Measurements from ENCODE around the gene PLEKHJ1. TPM values are rescaled to one million over a fixed set of nuclear protein-coding genes. Genes with fewer than 3 reads are reported as not detected.

PLEKHJ1 gene
- total and polyA plus RNA-seq, 2 of the 13 experiments (the other 11 are each of a cell fraction or from before 2014, with no cell fraction given), result 70.5 to 130 TPM

- TF ChIP-seq NFAT5 (CRISPR knock-in tag; IDR thresholded peaks at IDR 0.05), result peak; percentile 12; the same call in 1 of the 2 replicates
- peak; percentile 78; the same call in 1 of the 2 replicates for TF ChIP-seq CEBPG (CRISPR knock-in tag; IDR thresholded peaks at IDR 0.05)
- TF ChIP-seq ZMYM4 (CRISPR knock-in tag; IDR thresholded peaks at IDR 0.05), result no peak; the same call in 1 of the 2 replicates
- TF ChIP-seq ZBTB7A (CRISPR knock-in tag; IDR thresholded peaks at IDR 0.05), result peak; percentile 83; the same call in 1 of the 2 replicates
- TF ChIP-seq ZNF574 (CRISPR knock-in tag; IDR thresholded peaks at IDR 0.05), result peak; percentile 35; the same call in 1 of the 2 replicates
- peak; percentile 92 for TF ChIP-seq ZNF800 (CRISPR knock-in tag; IDR thresholded peaks at IDR 0.05)
- peak; percentile 36; the same call in 1 of the 2 replicates for TF ChIP-seq ZBTB14 (CRISPR knock-in tag; IDR thresholded peaks at IDR 0.05)
- no peak for TF ChIP-seq XBP1 (CRISPR knock-in tag; IDR thresholded peaks at IDR 0.05)
- TF ChIP-seq SOX6 (IDR thresholded peaks at IDR 0.05), result no peak
- 0 out of 2 replicates have a peak, but pooled peaks have one; percentile 24 for TF ChIP-seq SOX6 (CRISPR knock-in tag; IDR thresholded peaks at IDR 0.05)
- TF ChIP-seq MTA1 (CRISPR knock-in tag; IDR thresholded peaks at IDR 0.05; ENCODE audit: borderline replicate concordance), result peak; percentile 22
- TF ChIP-seq ZSCAN25 (CRISPR knock-in tag; IDR thresholded peaks at IDR 0.05), result peak; percentile 71
- peak; percentile 17; the same call in 1 of the 2 replicates for TF ChIP-seq ZBTB43 (CRISPR knock-in tag; conservative IDR thresholded peaks at IDR 0.05)
These were observed 17.3 kb upstream of the PLEKHJ1 start (continued) for GRCh38 chr19:2253106-2254063.
